GM19193 (cell line): ENCODE measurements around the gene HOXA6.

Source experiments
- POLR2A ChIP-seq: IDR thresholded peaks from 4 replicates; pipeline ENCODE4 v1.6.1; 2011; ENCODE audit not compliant: insufficient read depth, insufficient read length; ENCODE audit errors: extremely low read depth

Gene HOXA6

GRCh38 chr7:27124902-27125689 lies 22.5 kb downstream of the HOXA6 start:
- no peak for TF ChIP-seq POLR2A

- TF ChIP-seq POLR2A: no peak
These were observed 23.3 kb downstream of the HOXA6 start for GRCh38 chr7:27124096-27124901.

DNA sequence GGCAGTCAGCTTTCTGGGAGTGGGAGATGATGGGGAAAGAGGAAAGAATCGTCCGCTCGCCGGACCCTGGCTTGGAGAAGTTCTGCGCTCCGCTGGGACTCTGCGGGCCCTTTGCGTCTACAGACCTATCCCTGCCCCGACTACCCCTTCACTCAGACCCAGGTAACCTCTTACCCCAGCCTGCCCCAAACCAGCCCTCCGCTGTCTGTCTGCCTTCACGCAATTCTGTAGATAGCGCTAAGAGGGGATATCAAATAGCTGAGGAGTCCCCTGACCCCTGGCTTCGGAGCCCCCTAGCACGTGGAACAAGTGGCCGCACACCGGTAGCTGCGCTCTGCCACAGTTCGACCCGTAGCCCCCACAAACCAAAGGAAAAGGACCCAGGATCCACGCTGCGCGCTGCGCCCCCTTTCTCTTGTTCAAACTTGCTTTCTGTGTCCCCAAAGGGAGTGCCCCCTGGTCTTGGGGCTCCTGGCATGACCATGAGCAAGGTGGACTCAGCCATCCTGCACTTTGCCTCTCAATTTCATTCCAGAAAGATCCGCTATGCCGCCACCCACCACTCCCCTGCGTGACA lies 24.0 kb downstream of the HOXA6 start:
- TF ChIP-seq POLR2A: no peak

GRCh38 chr7:27123007-27123476 lies 24.5 kb downstream of the HOXA6 start:
- TF ChIP-seq POLR2A: no peak

DNA sequence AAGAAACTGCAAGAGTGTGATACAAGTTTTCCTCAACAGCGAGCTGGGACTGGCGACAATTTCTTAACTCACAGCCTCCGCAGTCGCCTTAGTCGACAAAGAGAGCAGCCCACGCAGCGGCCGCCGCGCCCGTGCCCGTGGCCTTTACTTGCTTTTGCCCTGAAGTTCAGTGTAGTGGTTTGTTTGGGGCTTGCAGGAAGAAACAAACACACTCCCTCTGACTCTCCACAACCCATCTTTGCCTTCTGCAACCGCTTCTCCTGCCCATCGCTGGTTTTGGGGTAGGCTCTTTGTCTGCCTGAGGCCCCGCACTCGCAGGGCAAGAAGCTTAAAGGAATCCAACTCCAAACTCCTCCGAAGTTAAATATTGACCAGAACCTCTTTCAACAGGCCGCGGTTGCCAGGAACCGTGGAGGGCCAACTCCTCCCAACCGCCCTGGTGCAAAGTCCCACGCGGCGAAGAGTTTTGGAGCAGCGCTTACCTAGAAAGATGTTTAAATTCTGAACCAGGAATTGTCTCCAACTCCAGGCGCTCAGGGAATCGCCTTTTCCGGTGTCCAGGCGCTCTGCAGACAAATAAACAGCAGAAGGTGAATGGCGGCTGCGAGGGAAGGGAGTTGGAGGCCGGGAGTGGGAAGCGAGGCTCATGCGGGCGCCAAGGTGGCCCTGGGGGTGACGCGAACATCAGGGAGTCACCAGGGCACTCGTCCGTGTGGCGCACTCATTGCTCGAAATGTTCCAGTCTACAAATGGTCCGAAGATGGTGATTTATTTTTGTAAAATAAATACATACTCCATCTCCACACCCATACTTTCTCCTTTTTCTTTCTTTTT lies 25.3 kb downstream of the HOXA6 start:
- TF ChIP-seq POLR2A: no peak

DNA sequence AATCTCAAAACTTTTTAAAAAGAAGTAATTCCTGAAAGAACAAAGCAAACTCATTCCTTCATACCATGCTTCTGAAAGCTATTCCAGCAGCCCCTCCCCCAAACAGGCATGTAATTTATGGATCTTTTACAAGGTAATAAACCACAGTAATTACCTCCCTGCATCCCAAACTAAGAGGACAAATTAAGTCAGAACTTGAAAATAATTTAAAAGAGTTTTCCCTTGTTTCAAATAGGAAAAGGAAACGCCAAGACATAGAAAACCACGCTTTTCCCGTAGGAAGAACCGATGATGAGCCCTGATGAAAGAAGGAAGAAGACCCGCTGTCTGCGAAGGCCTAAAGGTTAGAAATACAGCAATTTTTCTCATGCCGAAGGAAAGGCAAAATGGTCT lies 25.9 kb downstream of the HOXA6 start:
- TF ChIP-seq POLR2A: no peak

- no peak for TF ChIP-seq POLR2A
These were observed 28.1 kb downstream of the HOXA6 start for GRCh38 chr7:27119412-27119911.

GRCh38 chr7:27118580-27118979 lies 29.0 kb downstream of the HOXA6 start:
- TF ChIP-seq POLR2A: no peak

DNA sequence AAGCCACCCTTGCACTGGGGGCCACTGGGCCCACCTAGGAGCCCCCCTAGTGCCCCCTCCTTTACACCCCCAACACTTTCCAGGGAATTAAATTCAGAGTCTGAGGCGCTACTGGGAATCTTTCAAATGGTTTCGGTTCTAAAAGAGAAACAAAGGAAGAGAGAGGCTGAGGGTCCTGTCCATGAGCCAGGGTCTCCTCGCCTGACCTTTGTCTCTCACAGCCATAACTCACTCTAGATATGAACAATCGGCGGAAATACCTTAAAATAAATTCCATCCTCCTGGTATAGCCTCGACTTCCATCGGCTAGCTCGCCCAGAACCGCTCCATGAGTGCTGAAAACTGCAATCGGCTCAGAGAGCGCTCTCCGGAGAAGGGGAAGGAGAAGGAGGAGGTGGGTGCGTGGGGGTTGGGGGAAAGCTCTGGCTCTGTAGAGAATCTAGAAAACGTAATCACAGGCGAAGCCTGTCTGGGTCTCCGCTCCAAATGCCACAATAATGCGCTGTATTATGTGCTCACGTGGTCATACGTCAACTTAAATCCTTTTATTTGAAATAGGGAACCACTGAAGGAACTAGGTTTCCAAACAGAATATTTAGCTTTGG lies 29.6 kb downstream of the HOXA6 start:
- TF ChIP-seq POLR2A: no peak

DNA sequence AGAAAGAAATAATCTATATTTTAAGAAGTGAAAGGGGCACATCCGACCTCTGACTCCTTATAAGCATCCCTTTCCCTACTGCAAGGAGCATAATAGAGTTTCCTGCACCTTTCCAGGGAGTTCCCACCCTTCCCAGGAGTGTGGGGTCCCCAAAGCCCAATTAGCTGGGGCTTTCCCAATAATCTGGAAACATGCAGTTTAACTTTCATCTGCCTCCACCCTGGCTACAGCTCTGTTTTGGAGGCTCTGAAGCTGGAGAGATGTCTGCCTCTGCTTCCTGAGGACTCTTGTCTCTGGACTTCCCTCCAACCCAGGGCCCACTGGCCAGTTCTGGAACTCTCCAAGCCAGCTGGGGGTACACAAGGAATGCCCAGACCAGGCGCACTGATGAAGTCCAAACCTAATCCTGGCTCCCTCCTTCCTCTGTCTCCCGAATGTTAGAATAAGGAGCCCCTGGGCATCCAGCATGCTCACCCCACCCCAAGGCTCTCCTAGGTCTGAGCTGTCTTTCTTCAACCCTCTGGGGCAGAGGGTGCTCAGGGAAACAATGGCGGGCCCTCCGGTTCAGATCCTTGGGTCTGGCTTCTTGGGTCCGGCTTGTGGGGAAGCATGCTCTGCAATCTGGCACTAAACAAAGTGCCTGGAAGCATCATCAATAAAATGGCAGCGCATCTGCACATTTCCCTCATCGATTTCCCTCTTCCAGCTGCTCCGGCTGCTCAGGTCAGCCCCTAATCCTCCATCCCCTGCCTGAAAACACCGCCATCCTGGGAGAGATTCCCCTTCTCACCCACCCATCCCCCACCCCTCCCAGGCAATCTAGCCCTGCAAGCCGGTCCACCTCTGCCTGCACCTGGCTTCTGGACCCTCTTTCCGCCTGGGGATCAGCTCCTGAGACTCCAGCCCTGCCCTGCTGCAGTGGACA lies 30.4 kb downstream of the HOXA6 start:
- TF ChIP-seq POLR2A: no peak

DNA sequence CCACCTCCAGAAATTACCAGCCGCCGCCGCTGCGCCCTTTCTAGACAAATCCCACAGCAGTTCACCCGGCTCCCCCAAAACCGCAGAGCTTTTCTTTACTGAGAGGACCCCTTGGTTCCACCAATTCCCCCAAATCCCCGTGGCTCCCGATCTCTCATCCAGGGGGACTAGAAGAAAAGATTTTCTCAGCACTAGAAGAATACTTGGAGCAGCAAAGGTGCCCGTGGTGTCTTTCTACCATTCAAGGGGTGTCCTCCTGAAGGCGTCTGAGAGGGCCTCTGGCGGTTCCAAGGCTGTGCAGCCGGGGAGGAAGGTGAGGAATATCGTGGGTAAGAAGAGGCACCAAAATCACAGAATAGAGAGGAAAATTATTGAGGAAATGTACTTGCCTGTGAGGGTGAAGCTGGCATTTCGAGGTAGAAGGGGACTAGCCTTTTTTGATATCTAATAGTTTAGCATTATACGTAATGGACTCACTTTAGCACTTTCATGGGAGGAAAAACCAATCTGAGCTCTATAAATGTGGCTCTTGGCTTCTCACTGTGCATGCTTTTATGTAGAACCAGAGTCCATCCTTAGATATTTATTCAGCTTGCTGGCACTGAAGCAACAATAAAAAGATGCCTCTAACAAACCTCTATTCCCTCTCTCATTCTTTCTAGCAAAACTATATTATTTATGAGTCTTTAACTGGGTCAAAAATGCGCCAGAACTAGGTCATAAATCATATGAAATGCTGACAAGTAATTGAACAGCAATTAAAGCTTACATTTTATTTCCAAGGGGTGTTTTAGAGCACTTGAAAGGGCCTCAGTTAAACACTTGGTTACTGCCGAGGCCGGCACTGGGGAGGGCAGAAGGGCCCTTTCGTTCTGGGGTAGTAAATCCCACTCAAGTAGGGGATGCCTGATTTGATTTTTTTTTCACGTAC lies 31.3 kb downstream of the HOXA6 start:
- no peak for TF ChIP-seq POLR2A
